ENCODE results near the gene B4GALT1.

The B4GALT1 gene

DNA sequence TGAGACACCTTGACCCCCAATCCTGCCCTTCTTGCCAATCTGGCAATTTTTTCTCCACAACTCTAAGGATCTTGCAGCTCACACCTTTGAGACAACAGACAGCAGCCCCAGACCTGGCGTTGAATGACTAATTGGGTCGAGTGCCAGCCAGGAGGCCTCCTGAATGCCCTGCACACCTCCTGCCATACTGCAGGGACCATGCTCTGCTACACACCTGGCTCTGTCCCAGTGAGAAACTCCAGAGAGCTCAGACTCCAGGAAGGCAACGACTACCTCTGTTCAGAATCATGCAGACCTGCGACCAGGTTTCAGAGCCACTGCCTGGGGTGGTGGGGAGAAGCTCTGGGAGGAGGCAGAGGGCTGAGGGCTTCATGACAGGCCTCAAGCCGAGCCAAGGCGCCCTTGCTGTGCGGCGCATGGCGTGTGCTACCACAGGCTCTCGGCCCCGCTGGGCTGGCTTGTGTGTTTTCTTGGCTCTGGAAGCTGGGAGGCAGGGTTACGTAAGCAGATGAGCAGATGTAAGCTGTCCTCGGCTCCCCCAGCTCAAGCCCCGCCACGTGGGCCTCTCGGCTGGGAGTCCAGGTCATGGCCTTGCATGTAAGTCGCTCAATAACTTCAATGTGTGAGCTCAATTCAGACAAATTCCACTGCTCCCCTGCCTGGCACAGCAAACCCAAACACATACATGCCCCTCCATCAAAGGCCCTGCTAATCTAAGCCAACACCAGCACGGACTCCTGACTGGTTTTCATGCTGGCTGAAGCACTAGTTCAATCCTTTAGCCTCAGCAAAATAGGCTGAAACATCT, 27.5 kb downstream of the B4GALT1 start:
- DNase-seq (ENCODE audit: low read depth) = no peak

DNA sequence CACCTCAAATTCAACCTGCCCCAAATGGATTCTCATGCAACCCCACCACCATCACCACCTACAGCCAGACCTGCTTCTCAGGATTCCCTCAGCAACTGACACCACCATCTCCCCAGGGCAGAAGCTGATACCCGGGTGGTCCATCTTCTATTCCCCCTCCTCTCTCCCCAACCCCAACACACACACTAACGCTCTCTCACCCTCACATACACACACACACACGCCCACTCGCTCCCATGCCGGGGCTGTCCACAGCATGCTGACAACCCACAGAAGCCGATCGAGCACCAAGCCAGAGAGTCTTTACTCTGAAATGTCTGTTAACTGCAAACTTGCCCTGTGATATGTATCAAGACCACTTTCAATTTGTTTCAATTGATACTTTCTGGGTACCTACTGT, 28.4 kb downstream of the B4GALT1 start:
- no peak for DNase-seq (ENCODE audit: low read depth)

DNA sequence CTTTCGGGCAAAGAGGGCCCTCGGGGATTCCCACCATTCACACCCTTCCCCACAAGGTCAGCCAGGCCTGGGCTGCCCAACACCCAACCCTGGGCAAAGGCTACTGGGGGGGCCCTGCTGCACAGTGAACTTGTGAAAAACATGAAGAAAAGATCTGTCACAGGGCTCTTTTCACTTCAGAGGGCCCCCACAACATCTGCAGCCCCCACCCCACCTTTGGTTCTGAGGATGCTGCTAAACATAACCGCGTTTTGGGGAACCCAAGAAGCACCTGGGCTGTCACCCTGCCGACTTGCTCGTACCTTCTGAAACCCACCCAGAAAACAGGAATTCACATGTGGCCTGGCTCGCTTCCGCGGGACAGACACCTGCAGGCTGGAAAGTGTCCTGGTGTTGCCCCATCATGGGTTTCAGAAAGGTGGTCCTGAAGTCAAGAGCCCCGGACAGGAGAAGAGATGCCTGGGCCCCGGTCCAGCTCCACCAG, 29.3 kb downstream of the B4GALT1 start:
- DNase-seq (ENCODE audit: low read depth) = no peak

DNA sequence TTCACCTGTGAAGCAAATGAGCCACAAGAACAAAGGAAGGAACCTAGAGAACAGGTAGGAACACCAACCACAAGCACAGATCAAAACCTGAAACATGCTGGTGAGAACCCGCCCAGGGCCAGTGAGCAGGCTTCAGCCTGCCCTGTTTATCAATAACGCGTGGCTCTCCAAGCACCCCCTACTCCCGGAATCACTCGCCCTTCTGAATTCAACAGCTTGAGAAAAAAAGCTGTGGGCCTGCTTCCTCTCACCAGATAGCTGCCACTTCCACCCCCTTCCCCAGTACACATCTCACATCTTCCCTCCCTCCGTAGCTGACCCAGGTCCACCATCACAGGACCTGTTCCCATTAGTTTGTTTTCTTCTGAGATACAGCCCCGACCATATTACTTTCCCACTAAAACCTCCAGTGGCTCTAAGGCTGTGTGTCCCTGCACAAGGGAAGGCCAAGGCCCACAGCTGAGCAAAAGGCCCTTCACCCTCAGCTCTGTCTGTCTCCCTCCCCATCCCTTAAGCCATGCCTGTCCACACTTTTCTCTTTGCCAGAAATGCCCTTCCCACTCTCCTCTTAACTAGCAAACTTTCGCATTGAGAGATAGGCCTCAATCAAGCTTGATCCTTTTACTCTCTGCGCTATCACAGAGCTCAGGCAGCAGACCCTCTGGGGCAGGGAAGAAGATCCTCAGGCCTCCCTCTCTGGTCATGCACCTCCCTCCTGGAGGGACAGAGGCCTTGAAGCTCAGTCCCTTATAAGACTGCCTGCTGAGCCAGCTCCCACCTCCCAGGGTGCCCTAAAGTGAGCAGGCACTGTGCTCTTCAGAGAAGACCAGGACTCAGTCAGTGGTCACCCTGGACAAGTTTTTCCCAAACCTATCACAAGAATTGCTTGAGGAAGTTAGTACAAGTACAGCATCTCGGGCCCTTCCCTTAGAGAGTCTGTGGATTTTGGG, 30.1 kb downstream of the B4GALT1 start:
- no peak for DNase-seq (ENCODE audit: low read depth)

DNA sequence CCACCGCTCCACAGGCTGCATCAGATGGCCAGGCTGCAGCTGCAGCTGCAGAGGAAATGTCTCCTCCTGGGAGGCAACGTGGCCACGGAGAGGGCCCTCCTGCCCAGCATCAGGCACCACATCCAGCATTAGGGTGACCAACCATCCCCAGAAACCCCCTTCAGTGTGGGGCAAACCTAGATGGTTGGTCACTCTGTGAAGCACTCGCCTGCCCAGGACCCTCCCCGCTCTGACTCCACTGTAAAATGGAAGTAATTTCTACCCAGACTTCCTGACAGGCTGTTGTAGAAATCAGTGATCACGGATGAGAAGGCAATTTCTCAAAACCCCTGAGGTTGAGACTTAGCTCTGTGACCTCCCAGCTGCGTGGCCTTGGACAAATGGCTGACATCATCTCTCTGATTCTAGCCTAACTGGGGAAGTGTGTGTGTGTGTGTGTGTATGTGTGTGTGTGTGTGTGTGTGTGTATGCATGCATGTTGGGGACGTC, 31.6 kb downstream of the B4GALT1 start:
- DNase-seq (ENCODE audit: low read depth) = no peak

DNA sequence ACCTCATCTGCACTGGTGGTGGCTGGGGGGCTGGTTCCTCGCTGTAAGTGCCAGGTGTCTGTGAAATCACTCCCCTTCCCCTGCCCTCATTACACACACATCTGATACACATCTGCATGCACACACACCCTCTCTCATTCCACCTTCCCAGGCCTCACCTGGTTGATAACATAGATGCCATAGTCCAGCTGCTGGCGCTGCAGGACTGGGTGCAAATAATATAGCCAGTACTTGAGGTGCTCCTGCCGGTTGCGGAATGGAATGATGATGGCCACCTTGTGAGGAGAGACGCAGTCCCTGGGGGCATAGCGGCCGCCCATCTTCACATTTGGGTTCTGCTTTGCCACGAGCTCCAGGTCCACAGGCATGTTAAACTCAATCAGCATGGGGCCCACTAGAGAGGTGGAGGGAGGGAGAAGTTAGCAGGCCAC, 32.1 kb downstream of the B4GALT1 start:
- no peak for DNase-seq (ENCODE audit: low read depth)

DNA sequence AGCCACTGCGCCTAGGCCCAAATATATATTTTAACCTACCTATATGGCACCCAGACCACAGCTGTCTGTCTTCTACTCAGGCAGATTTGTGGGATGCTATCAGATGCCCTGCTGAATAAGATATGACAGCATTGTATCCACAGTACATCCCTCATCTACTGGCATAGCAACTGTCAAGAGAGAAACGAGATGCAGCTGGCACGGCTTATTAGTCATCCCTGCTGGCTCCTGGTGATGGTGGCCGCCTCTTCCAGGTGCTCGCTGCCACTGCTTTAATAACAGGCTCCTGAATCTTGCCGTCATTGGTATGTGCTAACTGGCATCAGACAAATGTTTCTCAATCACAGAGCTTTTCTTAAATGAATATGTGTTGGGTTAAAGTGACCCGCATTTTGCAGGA, 34.0 kb downstream of the B4GALT1 start:
- DNase-seq (ENCODE audit: low read depth) = no peak

DNA sequence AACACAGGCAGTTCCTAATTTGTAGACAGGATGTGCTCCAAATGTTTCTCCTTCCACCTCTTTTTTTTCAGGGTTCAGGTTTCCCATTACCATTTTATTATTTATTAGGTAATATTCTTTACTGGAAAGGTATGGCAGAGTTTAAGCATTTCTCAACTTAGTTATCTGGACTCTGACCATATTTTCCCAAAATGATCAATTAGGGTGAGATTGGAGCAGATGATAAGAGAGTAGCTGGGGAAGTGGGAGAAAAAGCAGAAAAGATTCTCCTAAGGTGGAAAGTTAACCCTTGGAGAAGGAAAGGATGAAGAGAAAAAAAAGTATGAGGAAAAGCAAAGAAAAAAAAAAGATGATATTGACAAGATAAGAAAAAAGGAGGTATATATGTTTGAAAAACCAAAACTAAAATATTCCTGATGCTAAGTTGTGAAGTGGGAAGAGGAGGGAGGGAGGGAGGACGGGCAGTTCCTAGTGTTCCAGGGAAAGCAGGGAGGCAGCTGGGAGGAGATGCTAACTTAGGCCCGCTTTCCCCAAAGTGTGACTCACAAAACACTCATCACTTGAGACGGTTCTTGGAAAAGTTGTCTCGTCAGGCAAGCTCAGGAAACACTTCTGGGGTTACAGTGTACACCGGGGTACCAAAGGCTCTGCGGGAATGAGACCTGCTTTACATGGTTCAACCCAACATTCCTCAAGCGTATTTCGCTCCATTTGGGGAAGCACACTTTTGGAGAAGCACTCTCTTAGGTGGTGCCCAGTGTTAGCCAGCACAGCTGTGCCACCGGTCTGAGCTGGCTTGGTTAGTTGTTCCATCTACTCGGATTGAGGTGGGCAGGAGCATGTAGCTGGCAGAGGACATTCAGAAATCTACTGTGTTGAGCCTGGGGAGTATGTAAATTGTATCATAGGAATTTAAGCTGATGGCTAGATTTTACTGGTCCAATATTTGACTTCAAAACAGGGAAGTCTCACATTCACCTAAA, 35.1 kb downstream of the B4GALT1 start:
- no peak for DNase-seq (ENCODE audit: low read depth)

DNA sequence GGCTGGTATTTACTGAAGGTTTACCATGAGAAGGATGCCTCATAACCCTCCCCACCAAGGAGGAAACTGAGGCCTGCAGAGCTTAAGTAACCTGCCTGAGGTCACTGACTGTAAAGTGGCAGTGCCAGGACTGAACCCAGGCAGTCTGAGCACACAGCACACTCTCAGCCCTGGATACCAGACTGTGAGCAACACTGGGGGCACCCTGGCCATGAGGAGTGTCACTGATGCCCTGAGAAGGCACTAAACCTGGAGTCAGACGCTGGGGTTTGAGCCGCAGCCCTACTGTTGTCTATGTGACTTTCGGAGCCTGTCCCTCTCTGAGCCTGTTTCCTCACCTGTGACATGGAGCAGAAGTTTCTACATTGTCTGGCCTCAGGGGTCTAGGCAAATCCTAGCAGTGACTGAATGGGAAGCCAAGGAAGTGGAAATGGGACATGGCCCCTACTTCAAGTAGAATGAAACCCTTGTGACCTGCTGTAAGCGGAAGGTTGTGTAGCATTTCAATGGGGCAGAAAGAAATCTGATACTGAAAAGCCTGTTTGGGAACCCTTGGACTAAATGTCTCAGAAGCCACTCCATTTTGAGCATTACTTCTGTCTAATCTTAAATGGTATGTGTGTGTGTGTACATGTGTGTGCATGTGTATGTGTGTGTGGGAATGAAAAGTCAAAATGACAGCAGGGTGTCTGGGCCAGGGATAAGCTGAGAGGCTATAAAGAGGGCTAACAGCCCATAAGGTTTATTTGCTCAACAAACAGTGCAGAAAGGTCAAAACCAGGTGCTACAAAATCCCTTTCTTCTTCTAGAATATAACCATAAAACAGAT, 36.0 kb downstream of the B4GALT1 start:
- DNase-seq (ENCODE audit: low read depth) = no peak

DNA sequence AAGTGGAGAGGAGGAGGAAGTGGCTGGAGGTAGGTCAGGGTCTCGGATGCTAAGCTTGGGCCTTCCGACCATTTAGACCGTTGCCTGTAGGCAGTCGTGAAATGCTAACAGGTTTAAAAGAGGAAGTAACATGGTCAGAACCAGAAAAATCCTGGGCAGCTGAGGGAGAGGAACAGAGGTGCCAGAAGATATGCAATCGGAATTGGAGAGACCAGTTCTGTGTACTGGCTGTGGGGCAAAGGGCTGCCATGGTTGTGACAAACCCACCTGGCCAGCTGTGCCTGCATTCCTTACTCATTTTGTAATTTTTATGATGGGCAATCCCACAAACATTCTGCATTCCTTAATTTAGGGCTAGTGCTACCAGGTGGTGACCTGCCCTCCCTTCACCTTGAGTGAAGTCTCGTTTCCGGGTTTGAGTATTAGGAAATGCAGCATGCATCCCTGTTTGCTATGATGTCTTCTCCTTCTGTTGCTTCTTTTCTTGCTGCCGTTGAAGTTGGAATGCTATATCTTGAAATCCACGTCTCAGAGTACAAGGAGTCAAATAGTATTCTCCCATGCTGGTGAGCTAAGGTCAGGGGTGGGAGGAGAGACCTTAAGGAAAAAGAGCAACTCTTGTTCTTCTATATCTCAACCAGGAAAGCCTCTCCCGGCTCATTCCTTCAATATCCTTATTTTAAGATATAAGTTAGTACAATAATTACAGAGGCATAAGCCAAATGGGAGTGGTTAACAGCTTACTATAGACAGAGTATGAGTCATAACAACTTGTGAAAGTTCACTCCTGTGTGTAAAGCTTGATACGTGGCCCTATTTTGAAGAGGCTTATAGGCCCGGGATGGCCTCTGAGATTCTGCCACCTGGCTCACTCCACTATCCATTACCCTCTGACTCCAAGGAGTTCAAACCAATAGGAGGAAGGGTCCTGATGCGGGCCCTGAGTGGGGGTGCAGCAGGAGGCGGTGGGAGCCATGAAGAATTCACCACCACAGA, 37.0 kb downstream of the B4GALT1 start:
- no peak for DNase-seq (ENCODE audit: low read depth)

DNA sequence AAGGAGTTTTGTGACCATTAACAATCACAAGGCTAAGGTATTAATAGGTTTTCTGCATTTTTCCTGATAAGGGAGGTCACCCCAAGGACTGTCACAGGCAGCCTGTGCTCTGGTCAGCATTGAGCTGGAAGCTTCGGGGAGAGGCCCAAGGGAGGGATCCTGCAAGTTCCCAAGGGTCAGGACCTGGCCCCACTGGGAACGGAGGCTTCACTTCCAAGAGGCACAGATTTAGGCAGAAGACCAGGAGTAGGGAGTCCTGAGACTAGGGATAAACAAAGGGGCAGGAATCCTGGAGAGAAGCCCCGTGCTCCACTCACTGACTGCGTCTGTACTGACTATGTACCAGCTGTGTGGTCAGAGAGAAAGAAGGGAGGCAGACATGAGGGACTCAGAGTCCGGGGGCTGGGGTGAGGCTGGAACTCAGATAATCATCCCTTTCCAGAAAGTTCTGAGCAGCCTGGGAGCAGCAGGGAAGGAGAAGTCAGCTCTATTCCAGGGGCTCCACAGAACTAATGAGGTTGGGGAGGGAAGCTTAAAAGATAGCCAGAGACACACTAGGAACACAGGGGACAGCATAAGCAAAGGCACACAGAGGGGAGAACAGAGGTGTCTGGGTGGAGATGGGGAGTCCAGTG, 37.8 kb downstream of the B4GALT1 start:
- DNase-seq (ENCODE audit: low read depth) = no peak

DNA sequence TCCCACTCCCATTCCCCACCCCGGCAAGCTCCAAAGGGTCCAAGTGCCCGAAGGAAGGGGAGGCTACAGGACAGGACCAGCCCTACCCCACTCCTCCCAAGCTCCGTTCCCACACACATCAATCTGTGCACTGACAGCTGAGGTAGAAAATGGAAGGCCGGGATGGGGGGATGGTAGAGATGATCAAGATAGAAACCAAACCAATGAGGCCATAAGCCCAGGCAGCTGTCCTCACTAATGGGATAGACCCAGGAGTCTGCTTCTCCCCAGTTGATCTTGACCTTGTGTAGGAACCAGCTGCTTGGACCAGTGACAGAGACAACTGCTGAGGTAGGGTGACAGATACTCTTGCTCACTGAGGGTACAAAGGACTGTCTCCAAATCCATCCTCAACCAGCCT, 38.6 kb downstream of the B4GALT1 start:
- DNase-seq (ENCODE audit: low read depth) = no peak

DNA sequence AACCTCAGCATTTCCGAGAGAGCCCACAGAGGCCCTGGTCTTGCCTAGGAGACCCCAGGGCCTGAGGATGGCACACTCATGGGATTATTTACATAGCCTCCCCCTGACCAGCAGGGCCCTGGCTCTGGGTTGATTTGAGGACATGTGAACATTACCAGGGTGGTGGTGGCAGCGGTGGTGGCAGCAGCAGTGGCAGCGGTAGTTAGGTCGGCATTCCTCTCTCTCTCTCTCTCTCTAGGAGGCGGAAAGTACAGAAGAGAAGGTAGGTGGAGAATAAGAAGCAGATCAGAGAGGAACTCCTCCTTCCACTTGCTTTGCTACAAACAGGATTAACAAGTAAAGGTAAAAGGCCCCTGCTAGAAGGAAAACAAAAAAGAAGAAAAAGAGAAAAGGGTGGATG, 39.3 kb downstream of the B4GALT1 start:
- DNase-seq (ENCODE audit: low read depth) = no peak

DNA sequence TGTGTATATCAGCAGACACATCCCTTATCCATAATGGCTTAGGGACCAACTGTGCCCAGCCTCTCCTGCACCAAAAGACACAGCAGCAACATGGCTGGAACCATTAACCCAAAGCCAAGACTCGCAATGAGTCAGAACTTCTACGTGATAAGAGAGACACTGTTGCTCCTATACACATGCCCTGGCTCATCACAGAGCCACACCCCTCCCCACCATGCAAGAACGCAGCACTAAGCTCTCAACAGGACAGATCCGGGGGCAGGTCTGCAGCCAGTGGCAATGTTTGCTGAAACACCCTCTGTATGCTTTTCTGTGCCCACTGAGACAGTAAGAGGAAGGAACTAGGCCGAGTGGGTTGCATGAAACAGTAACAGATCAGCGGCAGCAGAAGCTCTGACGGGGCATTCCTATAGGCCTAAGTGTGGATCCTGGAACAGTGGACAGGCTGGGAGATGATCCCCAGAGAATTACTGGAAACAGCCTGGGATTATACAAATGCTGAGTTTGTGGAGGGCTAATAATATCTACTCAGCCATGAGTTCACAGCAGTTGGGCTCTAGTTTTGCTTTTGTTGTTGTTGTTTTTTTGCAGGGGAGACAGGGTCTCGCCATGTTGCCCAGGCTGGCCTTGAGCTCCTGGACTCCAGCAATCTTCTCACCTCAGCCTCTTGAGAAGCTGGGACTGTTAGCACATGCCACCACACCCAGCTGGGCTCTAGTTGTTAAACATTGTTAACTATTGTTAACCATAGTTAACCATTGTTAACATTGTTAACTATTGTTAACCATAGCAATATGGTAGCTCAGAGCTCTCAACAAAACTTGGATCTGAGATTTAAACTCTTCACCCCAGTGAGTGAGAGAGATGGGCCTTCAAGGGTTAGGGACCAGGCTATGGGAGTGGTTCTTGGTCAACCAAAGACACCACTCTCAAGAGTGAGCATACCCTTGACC, 41.0 kb downstream of the B4GALT1 start:
- no peak for DNase-seq (ENCODE audit: low read depth)

DNA sequence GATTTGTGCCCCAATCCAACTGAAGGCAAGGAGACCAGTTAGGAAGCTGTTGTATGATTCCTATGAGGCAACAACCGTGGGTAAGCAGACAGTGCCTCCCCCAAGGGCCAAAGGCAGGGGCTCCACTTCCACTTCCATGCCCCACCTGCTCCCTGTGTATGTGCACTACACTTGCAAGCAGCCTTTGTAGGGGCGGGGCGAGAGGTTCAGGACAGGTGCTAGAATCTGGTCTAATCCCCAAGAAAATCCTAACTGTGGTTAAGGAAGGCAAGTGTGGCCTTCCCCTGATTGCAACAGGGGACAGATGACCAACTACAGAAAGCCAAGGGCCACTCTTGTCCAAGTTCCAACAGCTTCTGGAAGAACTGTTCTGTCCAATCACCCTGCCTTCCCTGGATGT, 41.7 kb downstream of the B4GALT1 start:
- DNase-seq (ENCODE audit: low read depth) = no peak

DNA sequence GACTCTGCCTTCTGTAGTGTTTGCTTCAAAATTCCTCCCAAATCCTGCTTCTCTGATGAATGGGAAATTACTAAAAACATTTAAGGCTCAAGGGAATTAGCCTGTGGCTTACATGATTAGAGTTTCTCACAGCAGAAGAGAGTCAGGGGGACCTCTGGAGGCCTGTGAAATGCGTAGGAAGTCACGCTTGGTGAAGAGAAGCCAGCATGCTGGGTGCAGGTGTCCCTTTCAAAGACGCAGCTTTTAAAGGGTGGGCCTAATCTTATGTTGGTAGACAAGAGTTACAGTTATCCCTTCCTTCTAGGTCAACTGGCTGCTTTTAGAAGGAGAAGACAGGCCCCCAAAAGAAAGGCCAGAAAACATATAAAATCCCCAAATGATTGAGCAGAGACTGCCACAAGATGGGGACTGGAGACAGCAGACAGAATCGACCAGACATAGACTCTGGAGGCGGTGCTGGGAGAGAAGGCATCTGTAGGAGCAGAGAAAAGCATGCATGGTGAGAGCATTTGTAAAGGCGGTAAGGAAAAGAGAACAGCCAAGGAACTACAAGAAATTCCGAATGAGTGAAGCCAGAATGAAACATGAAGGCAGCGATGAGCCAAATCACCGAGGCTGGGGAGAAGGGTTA, 42.3 kb downstream of the B4GALT1 start:
- DNase-seq (ENCODE audit: low read depth) = no peak

DNA sequence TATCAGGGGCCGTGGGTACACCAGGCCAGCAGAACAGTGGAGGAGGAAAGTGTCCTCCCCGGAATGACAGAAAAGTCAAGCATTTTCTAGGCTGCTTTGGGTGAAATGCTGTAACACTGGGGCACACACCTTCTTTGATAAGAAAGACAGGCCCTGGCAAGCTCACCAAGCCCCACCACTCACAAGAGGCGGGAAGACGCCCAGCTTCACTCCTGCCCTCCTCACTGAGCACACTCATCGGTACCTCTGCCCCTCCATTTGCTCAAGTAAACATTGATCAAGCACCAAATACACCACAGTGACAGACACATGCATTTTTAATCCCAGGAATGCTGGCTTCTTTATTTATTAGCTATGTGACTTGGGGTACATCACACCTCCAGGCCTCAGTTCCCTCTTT, 43.1 kb downstream of the B4GALT1 start:
- DNase-seq (ENCODE audit: low read depth) = no peak

Measured in T-helper 22 cell (primary cell).